Activated T-cell treated with anti-CD3 and anti-CD28 coated beads, Interleukin-2, amount 50 U/mL, for 24 hours (primary cell): ENCODE data around the gene SERPINB6.

Experiments
- DNase-seq: peaks from one replicate; pipeline ENCODE4 v3.0.0-alpha.2; 2020
- H3K27ac Mint-ChIP-seq: 2 replicates; pipeline ENCODE4 v1.8.0; 2020; ENCODE audit warnings: mild to moderate bottlenecking, mixed read lengths
- H3K27me3 Mint-ChIP-seq: 2 replicates; pipeline ENCODE4 v1.8.0; 2020; ENCODE audit warnings: mixed read lengths
- H3K36me3 Mint-ChIP-seq: 2 replicates; pipeline ENCODE4 v1.8.0; 2020; ENCODE audit warnings: low read depth, mixed read lengths
- H3K4me1 Mint-ChIP-seq: 2 replicates; pipeline ENCODE4 v1.8.0; 2020; ENCODE audit warnings: low read depth, mixed read lengths
- H3K4me3 Mint-ChIP-seq: 2 replicates; pipeline ENCODE4 v1.8.0; 2020; ENCODE audit warnings: mild to moderate bottlenecking, moderate library complexity, mixed read lengths
- H3K9me3 Mint-ChIP-seq: 2 replicates; pipeline ENCODE4 v1.8.0; 2020; ENCODE audit warnings: mixed read lengths

Gene SERPINB6

DNA sequence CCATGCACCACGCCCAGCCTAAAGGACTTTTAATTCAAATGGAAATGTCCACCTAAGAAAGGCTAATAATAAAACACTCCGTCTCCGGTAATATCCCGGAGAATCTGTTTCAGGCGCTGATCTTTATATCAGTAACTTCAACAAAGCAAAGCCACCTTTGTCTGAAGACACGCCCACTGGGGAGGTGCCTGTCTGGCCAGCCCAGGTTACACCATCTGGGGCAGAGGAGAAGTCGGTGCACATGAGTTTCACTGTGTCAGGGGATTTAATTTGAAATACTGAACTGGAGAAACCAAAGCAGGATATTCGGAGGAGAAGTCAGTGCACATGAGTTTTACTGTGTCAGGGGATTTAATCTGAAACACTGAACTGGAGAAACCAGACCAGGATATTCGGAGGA is 9.4 kb downstream of the SERPINB6 start:
- Mint-ChIP-seq H3K4me3 (no peak overlapping the region), H3K27me3 (no peaks in the 10 kb centered on the region), H3K9me3 (no peaks in the 10 kb centered on the region), H3K36me3 (no peaks in the 10 kb centered on the region), H3K27ac (no peak overlapping the region), H3K4me1 (peaks cover under 1% of the 10 kb centered on the region)
- DNase-seq, result no peak

DNA sequence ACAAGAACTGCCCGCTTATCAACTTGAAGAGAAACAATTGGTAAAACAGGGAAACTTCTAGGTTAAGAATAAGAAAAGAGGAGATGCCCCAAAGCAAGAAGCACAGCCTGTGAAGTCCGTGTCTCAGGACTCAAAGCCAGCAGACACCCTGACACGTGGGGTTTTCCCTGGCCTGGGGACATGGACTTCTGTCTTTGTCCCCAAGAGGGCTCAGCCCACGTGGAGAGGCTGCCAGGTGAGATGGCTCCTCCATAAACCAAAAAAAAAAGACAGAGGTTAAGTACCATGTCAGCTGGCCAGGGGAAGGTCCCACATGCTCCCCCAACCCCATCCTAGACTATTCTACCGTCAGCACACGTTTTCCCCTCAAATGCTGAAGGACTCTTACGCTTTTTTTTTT is 9.9 kb downstream of the SERPINB6 start:
- Mint-ChIP-seq H3K4me3 (no peak overlapping the region), H3K4me1 (no peaks in the 10 kb centered on the region), H3K36me3 (no peaks in the 10 kb centered on the region), H3K27me3 (no peaks in the 10 kb centered on the region), H3K27ac (no peak overlapping the region), H3K9me3 (no peaks in the 10 kb centered on the region)
- DNase-seq, result no peak

DNA sequence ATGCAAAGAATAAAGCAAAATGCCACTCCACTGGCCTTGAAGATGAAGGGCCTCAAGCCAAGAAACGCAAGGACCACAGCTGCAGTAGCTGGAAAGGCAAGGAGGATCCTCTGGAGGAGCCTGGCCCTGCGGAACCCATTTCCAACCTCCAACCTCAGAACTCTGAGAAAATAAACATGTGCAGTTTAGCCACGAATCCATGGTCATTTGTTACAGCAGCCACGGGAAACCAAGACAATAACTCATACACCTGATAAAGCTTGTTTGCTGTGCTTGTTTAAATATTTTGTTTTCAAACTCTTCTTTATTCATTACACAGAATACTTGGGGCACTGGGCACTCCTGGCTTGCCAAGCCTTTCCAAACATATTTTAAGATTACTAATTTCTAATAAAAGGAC is 10.4 kb downstream of the SERPINB6 start:
- no peaks in the 10 kb centered on the region for H3K27me3 Mint-ChIP-seq
- DNase-seq, result no peak
- H3K36me3 Mint-ChIP-seq, result peaks cover 2% of the 10 kb centered on the region
- H3K4me3 Mint-ChIP-seq, result no peak overlapping the region
- no peaks in the 10 kb centered on the region for H3K9me3 Mint-ChIP-seq
- H3K4me1 Mint-ChIP-seq, result no peaks in the 10 kb centered on the region
- H3K27ac Mint-ChIP-seq, result no peak overlapping the region

- DNase-seq, result no peak
- H3K36me3 Mint-ChIP-seq, result peaks cover 7% of the 10 kb centered on the region
- H3K27me3 Mint-ChIP-seq, result no peaks in the 10 kb centered on the region
- H3K27ac Mint-ChIP-seq, result no peak overlapping the region
- no peaks in the 10 kb centered on the region for H3K4me1 Mint-ChIP-seq
- H3K4me3 Mint-ChIP-seq, result no peak overlapping the region
- H3K9me3 Mint-ChIP-seq, result no peaks in the 10 kb centered on the region
Observed at GRCh38 chr6:2959909-2960719, 11.3 kb downstream of the SERPINB6 start.

- no peaks in the 10 kb centered on the region for H3K27me3 Mint-ChIP-seq
- H3K4me3 Mint-ChIP-seq, result no peak overlapping the region
Observed at GRCh38 chr6:2958776-2959175, 12.6 kb downstream of the SERPINB6 start.

GRCh38 chr6:2958331-2958711 is 13.0 kb downstream of the SERPINB6 start:
- Mint-ChIP-seq H3K27ac (no peak overlapping the region), H3K4me3 (no peak overlapping the region), H3K27me3 (no peaks in the 10 kb centered on the region), H3K9me3 (no peaks in the 10 kb centered on the region), H3K36me3 (peaks cover 12% of the 10 kb centered on the region), H3K4me1 (no peaks in the 10 kb centered on the region)
- no peak for DNase-seq

More at GRCh38 chr6:2958776-2959175, 12.6 kb downstream of the SERPINB6 start:
- no peaks in the 10 kb centered on the region for H3K9me3 Mint-ChIP-seq
- peaks cover 12% of the 10 kb centered on the region for H3K36me3 Mint-ChIP-seq
- H3K27ac Mint-ChIP-seq, result no peak overlapping the region
- H3K4me1 Mint-ChIP-seq, result no peaks in the 10 kb centered on the region
- DNase-seq, result no peak

DNA sequence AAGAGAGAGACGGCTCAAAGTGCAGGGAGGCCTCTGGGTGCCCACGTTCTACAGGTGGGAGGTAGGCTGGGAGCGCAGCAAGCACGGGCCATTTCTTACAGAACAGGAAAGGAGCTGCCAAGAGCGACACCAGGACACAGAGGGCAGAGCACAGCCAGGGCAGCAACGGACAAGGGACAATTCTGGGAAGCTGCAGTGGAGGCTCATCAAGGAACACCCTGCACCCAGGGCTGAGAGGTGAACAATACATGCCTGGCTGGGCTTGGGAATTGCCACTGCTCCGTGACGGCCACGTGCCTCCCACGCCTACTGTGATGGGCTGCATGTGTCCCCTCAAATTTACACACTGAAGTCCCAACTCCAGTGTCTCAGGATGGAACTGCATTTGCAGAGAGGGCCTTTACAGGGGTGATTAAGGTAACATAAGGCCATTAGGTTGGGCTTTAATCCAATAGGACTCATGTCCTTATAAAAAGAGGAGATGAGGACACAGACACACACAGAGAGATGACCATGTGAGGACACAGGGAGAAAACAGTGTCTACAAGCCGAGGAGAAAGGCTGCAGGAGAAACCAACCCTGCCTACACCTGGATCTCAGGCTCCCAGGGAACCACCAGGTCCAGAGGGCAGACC is 13.6 kb downstream of the SERPINB6 start:
- Mint-ChIP-seq H3K36me3 (peaks cover 17% of the 10 kb centered on the region), H3K27me3 (no peaks in the 10 kb centered on the region), H3K4me3 (no peak overlapping the region), H3K9me3 (no peaks in the 10 kb centered on the region), H3K4me1 (peaks cover 1% of the 10 kb centered on the region), H3K27ac (no peak overlapping the region)
- no peak for DNase-seq

GRCh38 chr6:2956930-2957685 is 14.3 kb downstream of the SERPINB6 start:
- no peaks in the 10 kb centered on the region for H3K9me3 Mint-ChIP-seq
- H3K36me3 Mint-ChIP-seq, result peaks cover 24% of the 10 kb centered on the region
- H3K4me1 Mint-ChIP-seq, result peaks cover 7% of the 10 kb centered on the region
- H3K27ac Mint-ChIP-seq, result no peak overlapping the region
- H3K4me3 Mint-ChIP-seq, result no peak overlapping the region
- no peak for DNase-seq
- H3K27me3 Mint-ChIP-seq, result no peaks in the 10 kb centered on the region

GRCh38 chr6:2953098-2953497 is 18.3 kb downstream of the SERPINB6 start:
- H3K27me3 Mint-ChIP-seq, result no peaks in the 10 kb centered on the region
- no peak overlapping the region for H3K27ac Mint-ChIP-seq
- H3K9me3 Mint-ChIP-seq, result no peaks in the 10 kb centered on the region
- peaks cover 13% of the 10 kb centered on the region for H3K4me1 Mint-ChIP-seq
- H3K36me3 Mint-ChIP-seq, result peaks cover 43% of the 10 kb centered on the region
- DNase-seq, result no peak
- H3K4me3 Mint-ChIP-seq, result no peak overlapping the region

GRCh38 chr6:2952557-2953095 is 18.7 kb downstream of the SERPINB6 start:
- no peak overlapping the region for H3K4me3 Mint-ChIP-seq
- H3K27ac Mint-ChIP-seq, result peak overlapping the region; percentile 37
- DNase-seq, result peak; percentile 73
- H3K9me3 Mint-ChIP-seq, result no peaks in the 10 kb centered on the region
- no peaks in the 10 kb centered on the region for H3K27me3 Mint-ChIP-seq
- H3K36me3 Mint-ChIP-seq, result peaks cover 47% of the 10 kb centered on the region
- H3K4me1 Mint-ChIP-seq, result peaks cover 13% of the 10 kb centered on the region

DNA sequence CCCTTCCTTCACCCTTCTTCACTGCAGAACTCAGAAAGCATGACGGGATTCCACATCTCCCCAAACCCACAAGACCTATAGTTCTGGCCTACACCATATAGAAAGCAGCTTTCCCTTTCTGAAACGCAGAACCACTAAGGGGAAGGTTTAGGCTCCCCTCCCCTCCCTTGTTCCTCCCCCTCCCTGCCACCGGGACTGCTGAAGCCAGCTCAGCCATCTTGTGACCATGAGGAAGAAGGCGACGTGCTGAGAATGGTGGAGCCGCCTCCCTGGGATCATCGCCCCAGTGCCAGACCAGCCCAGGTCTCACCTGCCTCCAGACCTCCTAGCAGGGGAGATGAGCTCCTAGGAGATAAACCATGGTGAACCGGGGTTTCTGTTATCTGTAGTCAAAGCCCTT is 19.6 kb downstream of the SERPINB6 start:
- Mint-ChIP-seq H3K36me3 (peaks cover 49% of the 10 kb centered on the region), H3K27ac (peak overlapping the region; percentile 18), H3K4me3 (no peak overlapping the region), H3K27me3 (no peaks in the 10 kb centered on the region), H3K9me3 (no peaks in the 10 kb centered on the region), H3K4me1 (peaks cover 13% of the 10 kb centered on the region)
- no peak for DNase-seq

DNA sequence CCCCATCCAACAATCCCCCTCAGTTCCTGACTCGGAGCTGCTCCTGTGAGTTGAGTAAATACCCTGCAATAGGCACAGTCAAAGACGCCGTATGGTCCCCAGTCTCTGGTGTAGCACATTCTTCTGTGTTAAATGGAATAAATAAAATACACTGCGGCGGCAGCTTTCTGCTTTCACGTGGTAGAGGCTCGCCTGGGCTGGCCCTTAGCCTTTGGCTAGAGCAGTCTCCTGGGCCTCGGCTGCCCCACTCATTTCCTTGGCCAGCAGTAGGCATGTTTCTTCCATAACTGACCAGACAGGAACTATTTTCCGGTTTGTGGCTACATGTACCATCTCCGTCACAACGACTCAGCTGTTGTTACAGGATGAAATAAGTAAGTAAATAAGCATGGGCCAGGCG is 20.7 kb downstream of the SERPINB6 start:
- Mint-ChIP-seq H3K4me3 (no peak overlapping the region), H3K27ac (no peak overlapping the region), H3K36me3 (peaks cover 47% of the 10 kb centered on the region), H3K4me1 (peaks cover 13% of the 10 kb centered on the region), H3K9me3 (no peaks in the 10 kb centered on the region), H3K27me3 (no peaks in the 10 kb centered on the region)
- DNase-seq, result no peak

- H3K4me3 Mint-ChIP-seq, result no peak overlapping the region
- H3K27me3 Mint-ChIP-seq, result no peaks in the 10 kb centered on the region
- H3K9me3 Mint-ChIP-seq, result no peaks in the 10 kb centered on the region
- no peak overlapping the region for H3K27ac Mint-ChIP-seq
- peaks cover 42% of the 10 kb centered on the region for H3K36me3 Mint-ChIP-seq
- peaks cover 14% of the 10 kb centered on the region for H3K4me1 Mint-ChIP-seq
- no peak for DNase-seq
Observed at GRCh38 chr6:2949536-2950083, 21.8 kb downstream of the SERPINB6 start.

DNA sequence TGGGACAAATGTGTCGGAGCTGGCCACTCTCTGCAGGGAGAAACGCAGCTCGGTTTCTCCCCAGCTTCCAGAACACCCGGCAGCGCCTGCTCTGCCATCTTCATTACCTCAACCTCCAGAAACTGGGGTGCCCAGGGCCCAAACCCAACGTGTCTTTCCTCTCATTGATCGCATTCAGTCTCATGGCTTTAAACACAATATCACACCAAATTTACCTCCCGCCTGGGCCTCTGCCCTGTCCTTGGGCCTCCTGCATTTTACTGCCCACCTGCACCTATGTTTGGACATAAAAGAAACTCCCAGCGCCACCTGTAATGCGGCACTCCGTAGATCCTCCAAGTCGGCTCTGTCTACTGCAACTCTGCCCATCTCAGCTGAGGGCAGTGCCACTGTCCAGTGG is 22.2 kb downstream of the SERPINB6 start:
- H3K27me3 Mint-ChIP-seq, result no peaks in the 10 kb centered on the region
- no peak for DNase-seq

More for the DNA sequence above, 22.2 kb downstream of the SERPINB6 start:
- peaks cover 16% of the 10 kb centered on the region for H3K4me1 Mint-ChIP-seq
- H3K27ac Mint-ChIP-seq, result no peak overlapping the region
- no peak overlapping the region for H3K4me3 Mint-ChIP-seq
- no peaks in the 10 kb centered on the region for H3K9me3 Mint-ChIP-seq
- H3K36me3 Mint-ChIP-seq, result peaks cover 40% of the 10 kb centered on the region
